ENCODE results near the gene GPHN.

Gene GPHN

DNA sequence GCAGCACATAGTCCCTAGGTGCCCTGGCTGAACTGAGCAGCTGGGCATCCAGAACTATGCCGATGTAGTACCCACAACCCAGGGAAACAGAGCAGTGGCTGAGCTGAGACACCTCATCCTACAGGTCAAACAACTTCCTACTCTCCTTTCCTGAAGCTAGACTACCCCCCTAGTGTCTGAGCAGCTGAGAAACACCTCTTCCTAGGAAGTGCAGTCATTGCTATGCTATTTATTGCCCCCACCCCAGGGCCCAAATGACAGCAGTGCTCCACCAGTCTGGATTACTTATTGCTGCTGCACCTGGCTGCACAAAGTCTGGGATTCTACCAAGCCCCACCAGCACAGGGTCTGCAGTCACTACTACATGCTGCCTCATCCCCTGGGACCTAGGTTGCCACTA, 664.6 kb downstream of the GPHN start:
- DNase-seq: no peak

- DNase-seq: no peak
These were observed 665.8 kb downstream of the GPHN start for GRCh38 chr14:67173719-67174118.

DNA sequence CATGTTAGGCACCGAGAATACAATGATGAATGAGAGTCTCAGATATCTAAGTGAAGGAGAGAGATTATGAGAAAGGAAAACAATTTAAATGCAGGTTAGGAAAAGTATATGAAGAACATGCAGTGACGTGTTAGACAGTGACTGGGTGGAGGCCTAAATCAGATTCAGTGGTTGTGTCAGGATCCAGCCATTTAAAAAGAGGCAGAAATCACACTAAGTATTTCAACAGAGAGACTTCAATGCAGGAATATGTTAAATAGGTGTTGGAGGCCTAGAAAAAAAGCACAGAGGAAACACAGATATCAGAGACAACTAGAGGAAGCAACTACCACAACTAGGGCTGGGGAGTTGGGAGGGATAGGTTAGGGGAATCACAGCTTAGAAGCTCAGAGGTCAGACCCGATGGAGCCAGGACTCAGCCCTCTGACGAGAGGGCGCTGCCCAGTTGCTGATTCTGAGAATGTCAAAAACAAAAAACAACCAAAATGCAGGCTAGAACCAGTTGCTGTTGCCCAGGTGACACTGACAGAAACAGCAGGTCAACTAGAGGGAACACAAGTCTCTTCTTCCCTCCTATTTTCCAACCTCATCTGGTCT, 678.3 kb downstream of the GPHN start:
- DNase-seq: no peak

DNA sequence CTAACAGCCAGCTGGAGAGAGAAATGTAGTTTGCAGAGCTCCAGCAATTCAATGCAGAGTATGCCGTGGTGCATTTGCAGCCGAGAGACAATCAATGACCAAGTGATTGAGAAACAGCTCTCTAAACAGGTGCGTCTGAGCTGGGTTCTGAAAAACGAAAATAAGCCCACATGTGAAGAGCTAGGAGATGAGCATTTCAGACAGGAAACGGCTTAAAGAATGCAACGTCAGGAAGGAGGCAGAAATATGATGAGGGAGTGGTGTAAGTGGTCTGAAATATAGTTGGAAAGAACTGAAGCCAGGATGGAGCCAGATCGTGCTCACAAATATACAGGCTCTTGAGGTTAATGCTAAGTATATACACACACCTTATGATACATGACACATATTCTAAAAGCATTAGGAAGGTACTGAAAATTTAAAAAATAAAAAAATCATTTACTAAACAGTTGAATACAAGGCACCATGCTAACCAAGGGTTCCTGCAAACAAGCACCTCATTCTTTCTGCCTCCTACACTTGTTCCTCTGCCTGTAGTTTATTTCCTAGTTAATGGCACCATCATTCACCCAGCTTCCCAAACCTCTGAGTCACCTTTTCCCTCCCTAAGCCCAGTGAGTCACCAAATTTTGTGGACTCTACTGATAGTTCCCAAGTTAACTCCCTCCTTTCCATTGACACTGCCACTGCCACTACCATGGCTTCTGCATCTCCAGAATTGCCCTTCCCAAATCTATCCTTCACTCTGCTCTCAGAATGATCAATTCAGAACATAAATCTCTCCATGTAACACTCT, 679.0 kb downstream of the GPHN start:
- DNase-seq: no peak

- no peak for DNase-seq
These were observed 679.9 kb downstream of the GPHN start for GRCh38 chr14:67187826-67188225.

DNA sequence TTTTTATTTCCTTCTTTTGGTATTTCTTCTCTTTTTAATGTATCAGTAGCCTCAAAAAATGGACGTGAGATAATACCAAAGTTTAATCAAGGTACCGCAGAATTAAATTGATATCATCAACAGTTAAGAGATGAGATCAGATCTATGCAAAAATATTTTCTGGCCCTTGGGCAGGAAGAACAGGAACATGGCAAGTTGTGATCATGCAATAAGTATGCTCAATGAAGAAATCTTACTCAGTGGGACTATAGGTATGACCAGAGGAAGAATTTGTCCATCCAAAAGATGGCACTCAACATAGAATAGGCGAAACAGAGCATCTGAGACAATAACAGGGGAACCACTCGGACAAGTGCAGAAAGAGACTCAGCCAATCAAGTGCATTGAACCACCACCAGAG, 680.4 kb downstream of the GPHN start:
- DNase-seq: no peak

DNA sequence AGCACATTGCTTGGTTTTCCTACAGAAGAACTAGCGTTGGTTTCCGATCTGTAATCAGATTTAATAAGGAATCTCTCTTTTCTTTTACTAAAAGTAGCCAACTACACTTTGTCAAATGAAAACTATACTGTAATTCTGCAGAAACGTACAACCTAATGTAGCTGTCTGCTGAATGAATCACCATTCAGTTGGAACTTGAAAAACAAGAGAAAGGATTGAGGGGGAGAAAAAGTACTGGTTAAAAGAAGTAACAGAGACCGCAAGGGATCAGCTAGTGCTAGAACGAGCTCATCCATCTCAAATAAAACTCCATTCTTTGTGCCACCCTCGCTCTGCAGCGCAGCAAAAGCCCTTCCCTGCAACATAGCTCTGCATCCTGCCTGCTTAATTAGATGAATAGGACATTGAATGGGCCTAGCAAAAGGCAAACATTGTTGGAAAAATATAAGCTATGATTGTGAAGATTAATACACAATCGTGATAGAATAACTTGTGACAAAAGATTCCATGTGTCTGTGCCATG, 683.9 kb downstream of the GPHN start:
- DNase-seq: no peak

- DNase-seq: no peak
These were observed 684.4 kb downstream of the GPHN start for GRCh38 chr14:67192366-67192765.

GRCh38 chr14:67195279-67195678, 687.3 kb downstream of the GPHN start:
- DNase-seq: no peak

DNA sequence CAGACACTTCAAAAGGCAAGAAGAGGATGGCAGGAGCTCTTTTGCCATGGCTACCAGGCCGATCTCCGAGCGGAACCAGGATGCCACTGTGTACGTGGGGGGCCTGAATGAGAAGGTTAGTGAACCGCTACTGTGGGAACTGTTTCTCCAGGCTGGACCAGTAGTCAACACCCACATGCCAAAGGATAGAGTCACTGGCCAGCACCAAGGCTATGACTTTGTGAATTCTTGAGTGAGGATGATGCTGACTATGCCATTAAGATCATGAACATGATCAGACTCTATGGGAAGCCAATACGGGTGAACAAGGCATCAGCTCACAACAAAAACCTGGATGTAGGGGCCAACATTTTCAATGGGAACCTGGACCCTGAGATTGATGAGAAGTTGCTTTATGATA, 691.1 kb downstream of the GPHN start:
- no peak for DNase-seq

GRCh38 chr14:67207810-67208209, 699.9 kb downstream of the GPHN start:
- no peak for DNase-seq

DNA sequence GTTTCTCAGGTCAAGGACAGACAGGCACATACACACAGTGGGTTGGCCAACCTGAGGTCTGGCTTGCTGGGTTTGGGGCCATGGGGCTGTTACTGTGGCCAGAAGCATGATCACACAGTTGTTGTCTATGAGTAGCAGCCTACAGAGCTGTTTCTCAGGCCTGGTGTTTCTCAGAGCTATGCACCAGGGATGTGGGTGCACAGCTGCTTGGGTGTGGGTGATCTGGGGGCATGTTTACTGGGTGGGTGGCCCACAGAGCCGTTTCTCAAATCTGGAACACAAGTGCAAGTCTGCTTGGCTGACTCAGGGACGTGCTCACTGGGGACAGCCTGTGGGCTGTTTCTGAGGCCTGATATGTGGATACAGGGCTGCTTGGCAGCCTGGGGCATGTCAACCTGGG, 710.2 kb downstream of the GPHN start:
- DNase-seq: no peak

DNA sequence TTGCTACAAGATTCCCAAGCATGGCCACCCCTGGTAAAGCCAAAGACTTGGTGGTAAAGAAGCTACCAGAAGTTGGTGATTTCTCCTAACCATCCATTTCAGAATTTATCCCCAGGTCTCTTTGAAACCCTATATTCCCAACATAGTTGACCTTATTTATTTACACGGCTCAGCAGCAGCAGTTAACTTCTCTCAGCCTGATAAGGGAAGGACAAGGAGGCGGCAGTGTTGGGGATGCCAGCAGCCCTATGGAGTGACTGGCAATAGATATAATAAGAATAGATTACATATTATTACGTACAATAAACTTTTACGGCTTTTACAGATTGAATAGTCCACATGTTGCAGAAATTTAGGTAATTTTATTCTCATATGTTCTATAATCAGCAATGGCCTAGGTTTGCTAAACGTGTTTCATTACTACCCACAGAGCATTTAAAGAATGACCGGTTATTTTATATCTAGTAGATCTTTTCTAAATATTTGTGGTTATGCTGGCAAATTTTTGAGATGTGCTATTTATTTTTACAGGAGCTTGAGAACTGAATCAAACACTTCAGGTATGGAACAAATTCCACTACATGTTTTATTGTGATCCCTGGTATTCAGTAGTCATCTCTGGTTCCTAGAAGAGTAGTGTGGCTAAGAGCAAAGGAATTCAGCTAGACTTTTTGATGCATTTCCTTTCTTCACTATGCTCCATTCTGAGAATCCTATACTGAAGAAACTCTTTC, 713.5 kb downstream of the GPHN start:
- no peak for DNase-seq

GRCh38 chr14:67221982-67222328, 714.0 kb downstream of the GPHN start:
- DNase-seq: no peak

DNA sequence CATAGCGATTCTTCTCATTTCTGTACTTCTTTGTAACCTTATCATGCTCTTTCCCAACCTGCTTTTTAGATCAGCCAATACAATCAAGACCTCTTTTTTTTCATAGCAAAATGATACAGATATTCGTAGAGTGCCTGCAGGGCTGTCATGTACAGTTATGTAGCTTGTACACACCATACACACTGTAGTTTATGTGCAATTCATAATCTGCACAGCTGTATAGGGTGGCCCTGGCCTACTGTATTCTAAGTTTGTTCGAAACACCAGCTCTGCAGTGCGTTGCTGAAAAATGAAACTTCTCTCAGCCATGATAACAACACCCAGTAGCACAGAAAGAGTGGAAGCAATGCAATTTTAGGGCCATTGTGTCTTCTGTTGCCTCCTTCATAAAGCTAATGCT, 717.6 kb downstream of the GPHN start:
- no peak for DNase-seq

DNA sequence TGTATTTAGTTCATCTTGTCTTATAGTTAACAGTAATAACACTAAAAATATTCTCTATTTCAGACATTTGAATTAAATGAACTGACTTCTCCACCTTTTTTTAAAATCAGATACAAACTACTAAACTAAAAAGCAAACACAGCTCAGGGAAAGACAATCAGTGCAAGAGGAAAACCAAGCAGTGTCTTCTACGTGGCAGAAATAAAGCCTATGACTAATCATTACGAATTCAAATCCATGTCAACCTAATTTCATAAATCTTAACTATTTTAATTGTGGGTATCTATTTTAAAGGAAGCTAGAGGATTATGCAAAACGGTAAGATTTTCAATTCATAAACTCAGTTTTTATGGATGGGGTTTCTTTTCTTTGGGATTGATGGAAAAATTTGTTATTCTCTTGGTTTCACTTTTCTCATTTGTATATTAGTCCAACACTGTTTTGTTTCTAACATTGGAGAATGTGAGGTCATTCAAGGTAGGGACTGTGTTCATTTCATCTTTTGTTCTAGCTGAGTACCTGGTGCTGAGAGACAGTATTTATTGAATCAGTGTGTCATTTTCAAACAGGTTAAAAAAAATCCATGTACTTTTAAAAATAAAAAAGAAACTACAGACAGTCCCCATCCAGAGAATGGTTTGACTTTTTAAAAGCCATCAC, 720.5 kb downstream of the GPHN start:
- no peak for DNase-seq
